Upper lobe of left lung (tissue), 6 donors: ENCODE data around the gene ISX. TPM values are rescaled to one million over a fixed set of nuclear protein-coding genes. Genes with fewer than 3 reads are reported as not detected.

ENCODE experiments used
- ATAC-seq, 2 donors: fragments of 200-7000 bp; cut with Tn5 transposase; one replicate each; pipeline ENCODE4 v1.9.1; 2022; ENCODE audit warnings: mild to moderate bottlenecking in 2 of 2, moderate library complexity in 2 of 2; ENCODE audit not compliant: low FRiP score in 2 of 2
- DNase-seq, 2 donors: peaks; one replicate each; pipeline ENCODE4 v3.0.0-alpha.2; 2019 to 2020
- H3K27ac ChIP-seq, 4 donors: fragments of 200-600 bp; sonication (generic); one replicate each; pipeline ENCODE4 v1.5.1; 2016 to 2019
- H3K27me3 ChIP-seq, 4 donors: fragments of 200-600 bp; sonication (generic); one replicate each; pipeline ENCODE4 v1.5.1; 2017 to 2019
- H3K36me3 ChIP-seq, 4 donors: fragments of 200-600 bp; sonication (generic); one replicate each; pipeline ENCODE4 v1.5.1; 2016 to 2019
- H3K4me1 ChIP-seq, 4 donors: fragments of 200-600 bp; sonication (generic); one replicate each; pipeline ENCODE4 v1.5.1; 2018 to 2019
- H3K4me3 ChIP-seq, 4 donors: fragments of 200-600 bp; sonication (generic); one replicate each; pipeline ENCODE4 v1.5.1; 2017 to 2019; ENCODE audit warnings: mild to moderate bottlenecking in 2 of 4, moderate library complexity in 1 of 4
- H3K9me3 ChIP-seq, 4 donors: fragments of 200-600 bp; sonication (generic); one replicate each; pipeline ENCODE4 v1.5.1; 2018 to 2019
- EP300 ChIP-seq, 4 donors: sonication (generic); formaldehyde crosslinking; IDR thresholded peaks; one replicate each; pipeline ENCODE4 v1.5.1; 2017; ENCODE audit warnings: antibody characterized with exemption in 4 of 4, control low read depth in 2 of 4
- POLR2A ChIP-seq, 4 donors: fragments of 450-650 bp; IDR thresholded peaks; one replicate each; pipeline ENCODE4 v1.5.1; 2016 to 2017; ENCODE audit warnings: antibody characterized with exemption in 4 of 4, mild to moderate bottlenecking in 2 of 4
- POLR2AphosphoS5 ChIP-seq, 2 donors: sonication (generic); formaldehyde crosslinking; IDR thresholded peaks; one replicate each; pipeline ENCODE4 v1.5.1; 2017; ENCODE audit warnings: antibody characterized with exemption in 2 of 2
- WGBS, 2 donors: methylation state at CpG; one replicate each; pipeline ENCODE4 v1.1.5; 2017 to 2018; 5-methylcytosine and 5-hydroxymethylcytosine counted together
- total RNA-seq, 6 donors: library from RNA; depleted of rRNA in 4 of 6; stranded (reverse); fragments of >200 nt in 4 of 6; gene quantifications; one replicate each; pipeline versions ENCODE4 v1.1.0 to v1.2.1, GENCODE V29; 2016 to 2021
- TF ChIP-seq, protein P1 (sequence below), 6 experiments: fragments of 450-650 bp in 4 of 6; fragments of 200-600 bp in 2 of 6; sonication (generic) in 2 of 6; IDR thresholded peaks; one replicate each; pipeline ENCODE4 v1.5.1; 2016 to 2019; ENCODE audit warnings: antibody characterized with exemption in 6 of 6
- donor health status: DM: no; HTN: no; CAD: no; lungs with moderate emphysema.
- donor health status: DM: no; HTN: yes; CAD: no; lungs with severe emphysema.

ISX gene
- total RNA-seq = not detected

DNA sequence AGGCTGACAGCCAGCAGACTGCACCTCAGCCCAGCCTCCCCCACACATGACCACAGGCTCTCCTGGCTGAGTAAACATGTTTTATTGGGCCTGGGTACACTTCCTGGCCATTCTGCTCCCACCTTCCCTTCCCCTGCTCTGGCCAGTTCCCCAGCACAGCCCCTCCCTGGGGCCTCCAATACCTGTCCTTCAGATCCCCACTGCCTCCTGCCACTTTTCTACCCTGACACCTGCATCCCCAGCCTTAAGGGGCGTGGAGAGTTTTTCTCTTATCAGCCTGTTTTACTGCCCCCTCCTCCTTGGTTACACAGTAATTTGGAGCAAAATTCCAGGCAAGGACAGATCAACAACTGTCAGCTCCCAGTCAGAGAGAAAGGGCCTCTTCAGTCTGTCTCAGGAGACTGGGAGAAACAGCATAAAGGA is at the start of gene ISX:
ISX (plus strand) TSS at position 363 of the 423 bp plus-strand sequence. CDS start 930 bp downstream, outside the sequence.
- H3K27me3 ChIP-seq = no peaks in the 10 kb centered on the region
- TF ChIP-seq EP300 (IDR thresholded peaks at IDR 0.05) = no peak
- no peak within 1 kb of the TSS for H3K27ac ChIP-seq
- H3K9me3 ChIP-seq = no peaks in the 10 kb centered on the region
- no peaks in the 10 kb centered on the region for H3K4me1 ChIP-seq
- DNase-seq (no peak), ATAC-seq (no peak)
- H3K4me3 ChIP-seq = no peak within 1 kb of the TSS
- H3K36me3 ChIP-seq = no peaks in the 10 kb centered on the region
- 39 to 52% methylated on average over 1 of the region's 1 CpG for WGBS, 2 donors

GRCh38 chr22:35016909-35017308 is 49.0 kb upstream of the ISX start:
- 80 to 84% methylated on average over 6 of the region's 6 CpGs for WGBS, 2 donors
- ATAC-seq (no peak), DNase-seq (no peak)
- Histone ChIP-seq H3K27me3 (no peaks in the 10 kb centered on the region), H3K36me3 (no peaks in the 10 kb centered on the region), H3K9me3 (no peaks in the 10 kb centered on the region), H3K4me1 (no peaks in the 10 kb centered on the region), H3K4me3 (no peak overlapping the region), H3K27ac (no peak overlapping the region)
- TF ChIP-seq EP300 (IDR thresholded peaks at IDR 0.05) = no peak
- TF ChIP-seq, protein P1, sequence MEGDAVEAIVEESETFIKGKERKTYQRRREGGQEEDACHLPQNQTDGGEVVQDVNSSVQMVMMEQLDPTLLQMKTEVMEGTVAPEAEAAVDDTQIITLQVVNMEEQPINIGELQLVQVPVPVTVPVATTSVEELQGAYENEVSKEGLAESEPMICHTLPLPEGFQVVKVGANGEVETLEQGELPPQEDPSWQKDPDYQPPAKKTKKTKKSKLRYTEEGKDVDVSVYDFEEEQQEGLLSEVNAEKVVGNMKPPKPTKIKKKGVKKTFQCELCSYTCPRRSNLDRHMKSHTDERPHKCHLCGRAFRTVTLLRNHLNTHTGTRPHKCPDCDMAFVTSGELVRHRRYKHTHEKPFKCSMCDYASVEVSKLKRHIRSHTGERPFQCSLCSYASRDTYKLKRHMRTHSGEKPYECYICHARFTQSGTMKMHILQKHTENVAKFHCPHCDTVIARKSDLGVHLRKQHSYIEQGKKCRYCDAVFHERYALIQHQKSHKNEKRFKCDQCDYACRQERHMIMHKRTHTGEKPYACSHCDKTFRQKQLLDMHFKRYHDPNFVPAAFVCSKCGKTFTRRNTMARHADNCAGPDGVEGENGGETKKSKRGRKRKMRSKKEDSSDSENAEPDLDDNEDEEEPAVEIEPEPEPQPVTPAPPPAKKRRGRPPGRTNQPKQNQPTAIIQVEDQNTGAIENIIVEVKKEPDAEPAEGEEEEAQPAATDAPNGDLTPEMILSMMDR (IDR thresholded peaks at IDR 0.05) = no peak

DNA sequence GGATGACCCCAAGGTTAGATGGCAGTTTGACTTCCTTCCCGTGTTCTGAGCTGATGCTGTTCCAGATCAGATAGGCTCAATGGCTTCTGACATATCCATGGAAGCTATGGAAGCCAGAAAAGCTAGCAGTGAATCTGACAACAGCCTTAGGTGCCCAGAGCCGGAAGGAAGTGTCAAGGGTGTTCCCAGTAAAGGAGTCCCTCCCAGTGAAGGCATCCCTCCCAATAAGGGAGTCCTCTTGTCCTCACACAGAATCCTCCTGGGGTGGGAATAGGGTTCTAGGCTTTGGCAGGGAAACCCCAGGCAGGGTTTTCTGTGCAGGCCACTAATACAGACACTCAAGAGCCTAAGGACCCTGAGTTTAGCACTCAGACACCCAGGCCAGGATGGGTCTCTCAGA is 47.0 kb upstream of the ISX start:
- Histone ChIP-seq H3K4me3 (no peak overlapping the region), H3K27me3 (no peaks in the 10 kb centered on the region), H3K9me3 (no peaks in the 10 kb centered on the region), H3K4me1 (no peaks in the 10 kb centered on the region), H3K27ac (no peak overlapping the region), H3K36me3 (no peaks in the 10 kb centered on the region)
- no peak for TF ChIP-seq POLR2AphosphoS5 (IDR thresholded peaks at IDR 0.05)
- no peak for TF ChIP-seq EP300 (IDR thresholded peaks at IDR 0.05)
- TF ChIP-seq POLR2A (IDR thresholded peaks at IDR 0.05) = no peak
- TF ChIP-seq, protein P1 (IDR thresholded peaks at IDR 0.05) = no peak
- DNase-seq (no peak), ATAC-seq (no peak)
- 72 to 80% methylated on average over 1 to 2 of the region's 2 CpGs for WGBS, 2 donors

DNA sequence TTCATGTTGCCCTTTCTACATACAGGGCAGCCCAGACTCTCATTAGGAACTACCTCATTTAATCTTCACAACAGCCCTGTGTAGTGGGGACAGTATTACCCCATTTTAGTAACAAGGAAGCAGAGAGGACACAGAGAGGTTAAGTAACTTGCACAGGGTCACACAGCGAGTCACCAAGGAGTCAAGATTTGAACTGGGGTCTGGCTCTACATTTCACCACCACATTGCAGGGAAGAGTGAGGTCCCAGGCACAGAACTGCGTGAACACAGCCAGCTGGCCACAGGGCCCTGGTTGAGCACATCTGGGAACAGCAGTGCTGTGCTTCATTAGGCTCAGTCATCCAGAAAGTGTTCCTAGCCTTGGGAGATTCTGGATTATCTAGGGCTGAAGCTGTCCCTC is 45.4 kb upstream of the ISX start:
- no peaks in the 10 kb centered on the region for H3K4me1 ChIP-seq
- DNase-seq (no peak), ATAC-seq (no peak)
- 88% methylated on average over 2 of the region's 2 CpGs; no CpG with 5 or more reads in 1 of the 2 donors for WGBS, 2 donors
- TF ChIP-seq POLR2A (IDR thresholded peaks at IDR 0.05) (no peak), POLR2AphosphoS5 (IDR thresholded peaks at IDR 0.05) (no peak), EP300 (IDR thresholded peaks at IDR 0.05) (no peak)
- TF ChIP-seq, protein P1 (IDR thresholded peaks at IDR 0.05) = no peak
- no peaks in the 10 kb centered on the region for H3K27me3 ChIP-seq
- no peaks in the 10 kb centered on the region for H3K36me3 ChIP-seq
- H3K4me3 ChIP-seq = no peak overlapping the region
- H3K27ac ChIP-seq = no peak overlapping the region
- H3K9me3 ChIP-seq = no peaks in the 10 kb centered on the region

DNA sequence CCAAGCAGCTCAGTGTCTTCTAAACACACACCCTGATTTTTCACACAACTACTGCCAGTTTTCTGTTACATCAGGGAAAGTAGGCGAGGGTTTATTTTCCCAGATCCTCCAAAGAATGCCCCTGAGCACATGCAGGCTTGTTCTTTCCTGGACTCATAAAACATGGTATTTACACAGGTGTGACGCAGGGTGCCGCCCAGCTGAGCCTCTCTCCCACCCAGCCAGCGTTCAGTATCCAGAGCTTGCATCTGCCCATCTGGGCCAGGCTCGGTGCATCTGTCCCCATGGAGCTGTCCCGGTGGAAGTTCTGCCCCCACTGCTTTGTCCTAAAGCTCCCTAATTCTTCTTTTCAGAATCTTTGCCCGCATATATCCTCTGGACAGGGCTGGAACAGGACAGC is 44.8 kb upstream of the ISX start:
- no peak for ATAC-seq
- no peak overlapping the region for H3K4me3 ChIP-seq
- H3K4me1 ChIP-seq = no peaks in the 10 kb centered on the region
- H3K27me3 ChIP-seq = no peaks in the 10 kb centered on the region
- no peak overlapping the region for H3K27ac ChIP-seq
- WGBS, 2 donors = 74 to 78% methylated on average over 7 of the region's 7 CpGs
- no peak for DNase-seq
- no peaks in the 10 kb centered on the region for H3K36me3 ChIP-seq
- peaks cover 0 to 3% (median 0%) of the 10 kb centered on the region in 4 donors for H3K9me3 ChIP-seq
- TF ChIP-seq, protein P1 (IDR thresholded peaks at IDR 0.05) = no peak
- no peak for TF ChIP-seq POLR2A (IDR thresholded peaks at IDR 0.05)
- TF ChIP-seq POLR2AphosphoS5 (IDR thresholded peaks at IDR 0.05) = no peak
